CD14-positive monocyte (primary cell): ENCODE data around the gene UNC13B. TPM values are rescaled to one million over a fixed set of nuclear protein-coding genes. Genes with fewer than 3 reads are reported as not detected.
A peak's percentile ranks its signal among the peaks of the same experiment; 100 is the strongest.

Experiments
- DNase-seq, 3 donors: peaks; one replicate each; pipeline ENCODE4 v3.0.0-alpha.2; 2011 to 2022
- H2AFZ ChIP-seq: 2 replicates; pipeline ENCODE4 v1.6.0; 2012; ENCODE audit warnings: mild to moderate bottlenecking, low read depth, low read length, inconsistent platforms; ENCODE audit not compliant: insufficient read depth, poor library complexity, severe bottlenecking
- H3K27ac ChIP-seq, 2 donors: 1 replicate in 1 of 2; 2 replicates in 1 of 2; pipeline ENCODE4 v1.5.1; 2012 to 2013; ENCODE audit warnings: low read length in 2 of 2, control low read depth in 1 of 2, inconsistent platforms in 1 of 2, low read depth in 1 of 2, mild to moderate bottlenecking in 1 of 2
- H3K27me3 ChIP-seq, 2 donors: one replicate each; pipeline versions ENCODE4 v1.6.0 to v1.6.1; 2011 to 2013; ENCODE audit warnings: low read length in 2 of 2; ENCODE audit not compliant: control insufficient read depth in 2 of 2, insufficient read depth in 2 of 2
- H3K36me3 ChIP-seq, 2 donors: replicated peaks in 1 of 2; 1 replicate in 1 of 2; 2 replicates in 1 of 2; pipeline versions ENCODE4 v1.5.1 to v1.6.1; 2012 to 2013; ENCODE audit warnings: low read length in 2 of 2, control low read depth in 1 of 2, inconsistent platforms in 1 of 2, mild to moderate bottlenecking in 1 of 2; ENCODE audit not compliant: insufficient read depth in 2 of 2, control insufficient read depth in 1 of 2
- H3K4me1 ChIP-seq, 2 donors: 1 replicate in 1 of 2; 2 replicates in 1 of 2; pipeline versions ENCODE4 v1.5.1 to v1.6.1; 2012 to 2013; ENCODE audit warnings: low read length in 2 of 2, control low read depth in 1 of 2, inconsistent platforms in 1 of 2, mild to moderate bottlenecking in 1 of 2, moderate library complexity in 1 of 2; ENCODE audit not compliant: insufficient read depth in 2 of 2, control insufficient read depth in 1 of 2
- H3K4me2 ChIP-seq: replicated peaks from 2 replicates; pipeline ENCODE3; 2012; ENCODE audit warnings: low read length, moderate library complexity, mild to moderate bottlenecking; ENCODE audit not compliant: poor library complexity, severe bottlenecking; ENCODE audit errors: extremely low read depth
- H3K4me3 ChIP-seq, 3 experiments: fragments of 200-600 bp in 1 of 3; sonication (generic) in 1 of 3; replicated peaks in 1 of 3; 1 replicate in 2 of 3; 2 replicates in 1 of 3; pipeline ENCODE4 v1.5.1; 2011 to 2013; ENCODE audit warnings: low read length in 3 of 3, mild to moderate bottlenecking in 3 of 3, control low read depth in 2 of 3, low read depth in 2 of 3, inconsistent platforms in 1 of 3, moderate library complexity in 1 of 3
- H3K79me2 ChIP-seq: 2 replicates; pipeline ENCODE4 v1.6.0; 2012; ENCODE audit warnings: mild to moderate bottlenecking, control low read depth, inconsistent platforms, low read length, moderate library complexity; ENCODE audit not compliant: insufficient read depth
- H3K9ac ChIP-seq: 2 replicates; pipeline ENCODE4 v1.6.0; 2017; ENCODE audit warnings: low read length, mild to moderate bottlenecking; ENCODE audit not compliant: insufficient read depth, poor library complexity, severe bottlenecking
- H3K9me3 ChIP-seq, 2 donors: replicated peaks in 1 of 2; 1 replicate in 1 of 2; 2 replicates in 1 of 2; pipeline versions ENCODE4 v1.5.1 to v1.6.1; 2012 to 2013; ENCODE audit warnings: low read length in 2 of 2, control low read depth in 1 of 2; ENCODE audit not compliant: control insufficient read depth in 1 of 2, insufficient read depth in 1 of 2
- H4K20me1 ChIP-seq: 2 replicates; pipeline ENCODE4 v1.6.0; 2012; ENCODE audit warnings: mild to moderate bottlenecking, low read length, control low read depth, moderate library complexity; ENCODE audit not compliant: insufficient read depth
- H3K27ac Mint-ChIP-seq, 7 donors: one replicate each; pipeline ENCODE4 v1.8.0; 2020; ENCODE audit warnings: mild to moderate bottlenecking in 7 of 7, mixed read lengths in 7 of 7, moderate library complexity in 6 of 7, inconsistent platforms in 2 of 7
- H3K27me3 Mint-ChIP-seq, 3 donors: one replicate each; pipeline ENCODE4 v1.8.0; 2021 to 2022; ENCODE audit warnings: low read depth in 3 of 3, mild to moderate bottlenecking in 3 of 3, mixed read lengths in 3 of 3, moderate library complexity in 3 of 3, inconsistent platforms in 1 of 3
- H3K36me3 Mint-ChIP-seq, 2 donors: one replicate each; pipeline ENCODE4 v1.8.0; 2020; ENCODE audit warnings: mixed read lengths in 2 of 2, inconsistent platforms in 1 of 2, mild to moderate bottlenecking in 1 of 2
- H3K4me1 Mint-ChIP-seq: one replicate; pipeline ENCODE4 v1.8.0; 2020; ENCODE audit warnings: mild to moderate bottlenecking, mixed read lengths
- H3K4me3 Mint-ChIP-seq, 2 donors: one replicate each; pipeline ENCODE4 v1.8.0; 2020; ENCODE audit warnings: mild to moderate bottlenecking in 2 of 2, mixed read lengths in 2 of 2, moderate library complexity in 1 of 2
- H3K9me3 Mint-ChIP-seq, 7 donors: one replicate each; pipeline ENCODE4 v1.8.0; 2020 to 2022; ENCODE audit warnings: mixed read lengths in 7 of 7, mild to moderate bottlenecking in 6 of 7, moderate library complexity in 6 of 7, inconsistent platforms in 2 of 7
- CTCF ChIP-seq: fragments of 200-600 bp; IDR thresholded peaks from one replicate; pipeline ENCODE4 v1.8.0; 2022; ENCODE audit warnings: antibody characterized with exemption, mild to moderate bottlenecking
- WGBS: methylation state at CpG from one replicate; pipeline ENCODE4 v1.1.5; 2013; ENCODE audit warnings: missing lambda C conversion rate; ENCODE audit not compliant: insufficient coverage; 5-methylcytosine and 5-hydroxymethylcytosine counted together
- intact Hi-C, 2 donors: fragments of 100-400 bp; cut with micrococcal nuclease; formaldehyde crosslinking; loops; one replicate each; pipeline versions ENCODE4 v1.15.0 to v1.15.1; 2023
- polyA minus RNA-seq: library from RNA; depleted of rRNA, polyadenylated mRNA; stranded (reverse); fragments of >200 nt; gene quantifications from 2 replicates; pipeline ENCODE4 v1.2.3, GENCODE V29; 2012
- polyA plus RNA-seq, 3 donors: library from polyadenylated mRNA; depleted of rRNA in 1 of 3; unstranded in 2 of 3; stranded (reverse) in 1 of 3; fragments of 300-500 nt in 2 of 3; fragments of >200 nt in 1 of 3; fragmentation: Illumina TruSeq in 2 of 3; gene quantifications; 1 replicate in 2 of 3; 2 replicates in 1 of 3; pipeline ENCODE4 v1.2.3, GENCODE V29; 2012 to 2021
- total RNA-seq, 12 experiments: library from RNA in 1 of 12; stranded (reverse) in 1 of 12; fragments of 120-200 nt in 1 of 12; gene quantifications; one replicate each; pipeline ENCODE4 v1.2.4 and lab custom pipeline; 2013 to 2026; ENCODE audit warnings: mixed read lengths in 6 of 12, inconsistent platforms in 1 of 12

UNC13B gene
- total RNA-seq (2013) = 1.1 TPM
- polyA plus RNA-seq (under 1 TPM; 0.41 to 0.81 (median 0.66) TPM), polyA minus RNA-seq (0.69 and 1.4 TPM in 2 replicates), total RNA-seq (lab: John Stamatoyannopoulos, UW) (1.9 to 11.2 (median 4.3) reads per million in 11 experiments)

- peaks cover 7 to 12% of the 10 kb centered on the region in 2 donors for H3K27me3 ChIP-seq
- H2AFZ ChIP-seq = peak within 1 kb of the TSS; percentile 99
- no peaks in the 10 kb centered on the region for H3K9me3 ChIP-seq
- no peaks in the 10 kb centered on the region for H3K79me2 ChIP-seq
- Mint-ChIP-seq H3K4me3 (peak within 1 kb of the TSS; percentile 88 to 93), H3K36me3 (no peaks in the 10 kb centered on the region), H3K27me3 (peaks cover 8 to 13% (median 12%) of the 10 kb centered on the region in 3 donors), H3K27ac (peak within 1 kb of the TSS in 4 of 7 donors; percentile 26 to 73 (median 38)), H3K4me1 (peaks cover 25% of the 10 kb centered on the region), H3K9me3 (peaks cover 0 to 6% (median 2%) of the 10 kb centered on the region in 7 donors)
- intact Hi-C loops = loop anchor here in 1 of 2 donors (5.0 kb wide), 1 partner anchor 45 kb away; the partner anchor contains the start of gene ATOSB
- peak; percentile 77 to 83 (median 83) for DNase-seq
- H3K36me3 ChIP-seq = no peaks in the 10 kb centered on the region
- no peaks in the 10 kb centered on the region for H4K20me1 ChIP-seq
- H3K4me3 ChIP-seq = peak within 1 kb of the TSS; percentile 79 to 89 (median 81)
- peaks cover 15 to 22% of the 10 kb centered on the region in 2 donors for H3K4me1 ChIP-seq
- WGBS = 0% methylated on average over 60 of the region's 70 CpGs
- H3K4me2 ChIP-seq = peak within 1 kb of the TSS; percentile 89
- no peak for TF ChIP-seq CTCF
- H3K9ac ChIP-seq = peak within 1 kb of the TSS; percentile 71
- H3K27ac ChIP-seq = peak within 1 kb of the TSS in 1 of 2 donors; percentile 55
Observed at GRCh38 chr9:35161713-35162604, at the start of gene UNC13B. TSS of gene UNC13B (plus strand) at chr9:35162009. CDS start at chr9:35162284, 275 bp downstream.
